ENCODE data around the gene KATNBL1.
"Not testable (repeated sequence)": the region's sequence is repeated elsewhere in the genome, so short reads cannot be mapped to it uniquely, and the experiment has no call there.

KATNBL1 gene

GRCh38 chr15:34188711-34189110 lies 21.2 kb downstream of the KATNBL1 start:
- Histone ChIP-seq H3K36me3 (ENCODE audit: control insufficient read depth, insufficient read depth, low read length, severe bottlenecking) (no peaks in the 10 kb centered on the region), H3K9ac (ENCODE audit: low read length) (no peak overlapping the region), H3K27me3 (replicated peaks; ENCODE audit: control insufficient read depth, insufficient read depth, low read length) (no peaks in the 10 kb centered on the region), H3K4me1 (ENCODE audit: control insufficient read depth, insufficient read depth, low read length) (no peaks in the 10 kb centered on the region), H3K9me3 (ENCODE audit: control insufficient read depth, low read length) (no peaks in the 10 kb centered on the region), H3K4me3 (ENCODE audit: low read length) (no peak overlapping the region)
- no peak for DNase-seq (ENCODE audit: low read depth)

- no peaks in the 10 kb centered on the region for H3K4me1 ChIP-seq (ENCODE audit: control insufficient read depth, insufficient read depth, low read length)
- H3K9ac ChIP-seq (ENCODE audit: low read length), result no peak overlapping the region
- no peaks in the 10 kb centered on the region for H3K36me3 ChIP-seq (ENCODE audit: control insufficient read depth, insufficient read depth, low read length, severe bottlenecking)
- H3K4me3 ChIP-seq (ENCODE audit: low read length), result no peak overlapping the region
- DNase-seq (ENCODE audit: low read depth), result no peak
- H3K27me3 ChIP-seq (replicated peaks; ENCODE audit: control insufficient read depth, insufficient read depth, low read length), result no peaks in the 10 kb centered on the region
- no peaks in the 10 kb centered on the region for H3K9me3 ChIP-seq (ENCODE audit: control insufficient read depth, low read length)
Observed at GRCh38 chr15:34185666-34186065, 24.2 kb downstream of the KATNBL1 start.

GRCh38 chr15:34182942-34183341 lies 27.0 kb downstream of the KATNBL1 start:
- no peaks in the 10 kb centered on the region for H3K4me1 ChIP-seq (ENCODE audit: control insufficient read depth, insufficient read depth, low read length)
- DNase-seq (ENCODE audit: low read depth), result no peak
- no peaks in the 10 kb centered on the region for H3K36me3 ChIP-seq (ENCODE audit: control insufficient read depth, insufficient read depth, low read length, severe bottlenecking)
- H3K9ac ChIP-seq (ENCODE audit: low read length), result no peak overlapping the region
- H3K9me3 ChIP-seq (ENCODE audit: control insufficient read depth, low read length), result no peaks in the 10 kb centered on the region
- no peak overlapping the region for H3K4me3 ChIP-seq (ENCODE audit: low read length)
- H3K27me3 ChIP-seq (replicated peaks; ENCODE audit: control insufficient read depth, insufficient read depth, low read length), result no peaks in the 10 kb centered on the region

GRCh38 chr15:34179234-34179633 lies 30.7 kb downstream of the KATNBL1 start:
- Histone ChIP-seq H3K4me1 (ENCODE audit: control insufficient read depth, insufficient read depth, low read length) (no peaks in the 10 kb centered on the region), H3K36me3 (ENCODE audit: control insufficient read depth, insufficient read depth, low read length, severe bottlenecking) (no peaks in the 10 kb centered on the region), H3K9me3 (ENCODE audit: control insufficient read depth, low read length) (no peaks in the 10 kb centered on the region), H3K27me3 (replicated peaks; ENCODE audit: control insufficient read depth, insufficient read depth, low read length) (no peaks in the 10 kb centered on the region), H3K4me3 (ENCODE audit: low read length) (no peak overlapping the region), H3K9ac (ENCODE audit: low read length) (no peak overlapping the region)
- no peak for DNase-seq (ENCODE audit: low read depth)

GRCh38 chr15:34165987-34166573 lies 43.8 kb downstream of the KATNBL1 start:
- H3K9ac ChIP-seq (ENCODE audit: low read length); H3K4me1 ChIP-seq (ENCODE audit: control insufficient read depth, insufficient read depth, low read length); DNase-seq (ENCODE audit: low read depth); H3K27me3 ChIP-seq (replicated peaks; ENCODE audit: control insufficient read depth, insufficient read depth, low read length); H3K4me3 ChIP-seq (ENCODE audit: low read length): not testable (repeated sequence)
- Histone ChIP-seq H3K36me3 (ENCODE audit: control insufficient read depth, insufficient read depth, low read length, severe bottlenecking) (peaks cover 17% of the 10 kb centered on the region), H3K9me3 (ENCODE audit: control insufficient read depth, low read length) (peaks cover 12% of the 10 kb centered on the region)

- no peaks in the 10 kb centered on the region for H3K27me3 ChIP-seq (replicated peaks; ENCODE audit: control insufficient read depth, insufficient read depth, low read length)
- no peaks in the 10 kb centered on the region for H3K4me1 ChIP-seq (ENCODE audit: control insufficient read depth, insufficient read depth, low read length)
- no peak overlapping the region for H3K9ac ChIP-seq (ENCODE audit: low read length)
- peaks cover 18% of the 10 kb centered on the region for H3K9me3 ChIP-seq (ENCODE audit: control insufficient read depth, low read length)
- peaks cover 50% of the 10 kb centered on the region for H3K36me3 ChIP-seq (ENCODE audit: control insufficient read depth, insufficient read depth, low read length, severe bottlenecking)
- peak overlapping the region; percentile 51 for H3K4me3 ChIP-seq (ENCODE audit: low read length)
- no peak for DNase-seq (ENCODE audit: low read depth)
Observed at GRCh38 chr15:34161329-34161963, 48.5 kb downstream of the KATNBL1 start.

- H3K4me3 ChIP-seq (ENCODE audit: low read length), result peak overlapping the region; percentile 51
- DNase-seq (ENCODE audit: low read depth), result no peak
- H3K9ac ChIP-seq (ENCODE audit: low read length), result no peak overlapping the region
- no peaks in the 10 kb centered on the region for H3K4me1 ChIP-seq (ENCODE audit: control insufficient read depth, insufficient read depth, low read length)
- no peaks in the 10 kb centered on the region for H3K27me3 ChIP-seq (replicated peaks; ENCODE audit: control insufficient read depth, insufficient read depth, low read length)
- peaks cover 57% of the 10 kb centered on the region for H3K36me3 ChIP-seq (ENCODE audit: control insufficient read depth, insufficient read depth, low read length, severe bottlenecking)
- peaks cover 22% of the 10 kb centered on the region for H3K9me3 ChIP-seq (ENCODE audit: control insufficient read depth, low read length)
Observed at GRCh38 chr15:34160735-34161134, 49.2 kb downstream of the KATNBL1 start.

- Histone ChIP-seq H3K4me1 (ENCODE audit: control insufficient read depth, insufficient read depth, low read length) (no peaks in the 10 kb centered on the region), H3K9ac (ENCODE audit: low read length) (no peak overlapping the region), H3K36me3 (ENCODE audit: control insufficient read depth, insufficient read depth, low read length, severe bottlenecking) (peaks cover 80% of the 10 kb centered on the region), H3K4me3 (ENCODE audit: low read length) (no peak overlapping the region), H3K27me3 (replicated peaks; ENCODE audit: control insufficient read depth, insufficient read depth, low read length) (no peaks in the 10 kb centered on the region), H3K9me3 (ENCODE audit: control insufficient read depth, low read length) (peaks cover 44% of the 10 kb centered on the region)
- DNase-seq (ENCODE audit: low read depth), result no peak
Observed at GRCh38 chr15:34158355-34158754, 51.5 kb downstream of the KATNBL1 start.

- peaks cover 85% of the 10 kb centered on the region for H3K36me3 ChIP-seq (ENCODE audit: control insufficient read depth, insufficient read depth, low read length, severe bottlenecking)
- DNase-seq (ENCODE audit: low read depth), result no peak
- H3K27me3 ChIP-seq (replicated peaks; ENCODE audit: control insufficient read depth, insufficient read depth, low read length), result no peaks in the 10 kb centered on the region
- H3K9ac ChIP-seq (ENCODE audit: low read length), result no peak overlapping the region
- H3K4me3 ChIP-seq (ENCODE audit: low read length), result no peak overlapping the region
- H3K4me1 ChIP-seq (ENCODE audit: control insufficient read depth, insufficient read depth, low read length), result no peaks in the 10 kb centered on the region
- H3K9me3 ChIP-seq (ENCODE audit: control insufficient read depth, low read length), result peaks cover 30% of the 10 kb centered on the region
Observed at GRCh38 chr15:34155859-34156258, 54.0 kb downstream of the KATNBL1 start.

GRCh38 chr15:34154725-34155204 lies 55.1 kb downstream of the KATNBL1 start:
- H3K9me3 ChIP-seq (ENCODE audit: control insufficient read depth, low read length), result peaks cover 26% of the 10 kb centered on the region
- H3K36me3 ChIP-seq (ENCODE audit: control insufficient read depth, insufficient read depth, low read length, severe bottlenecking), result peaks cover 89% of the 10 kb centered on the region
- no peak overlapping the region for H3K9ac ChIP-seq (ENCODE audit: low read length)
- H3K27me3 ChIP-seq (replicated peaks; ENCODE audit: control insufficient read depth, insufficient read depth, low read length), result no peaks in the 10 kb centered on the region
- DNase-seq (ENCODE audit: low read depth), result no peak
- H3K4me1 ChIP-seq (ENCODE audit: control insufficient read depth, insufficient read depth, low read length), result no peaks in the 10 kb centered on the region
- peak overlapping the region; percentile 54 for H3K4me3 ChIP-seq (ENCODE audit: low read length)

GRCh38 chr15:34147371-34148140 lies 62.3 kb downstream of the KATNBL1 start:
- H3K36me3 ChIP-seq (ENCODE audit: control insufficient read depth, insufficient read depth, low read length, severe bottlenecking), result peaks cover 68% of the 10 kb centered on the region
- no peaks in the 10 kb centered on the region for H3K9me3 ChIP-seq (ENCODE audit: control insufficient read depth, low read length)
- H3K9ac ChIP-seq (ENCODE audit: low read length), result no peak overlapping the region
- H3K4me3 ChIP-seq (ENCODE audit: low read length), result no peak overlapping the region
- no peaks in the 10 kb centered on the region for H3K27me3 ChIP-seq (replicated peaks; ENCODE audit: control insufficient read depth, insufficient read depth, low read length)
- peaks cover 11% of the 10 kb centered on the region for H3K4me1 ChIP-seq (ENCODE audit: control insufficient read depth, insufficient read depth, low read length)
- peak; percentile 14 for DNase-seq (ENCODE audit: low read depth)

Data from adipocyte (in vitro differentiated cells).